C4-2B (cell line): ENCODE results near the gene CLEC6A.

Source experiments
- CTCF ChIP-seq: fragments of 450-650 bp; conservative IDR thresholded peaks from 2 replicates; pipeline ENCODE4 v1.5.1; 2017; ENCODE audit warnings: mild to moderate bottlenecking
- ZFX ChIP-seq: fragments of 450-650 bp; IDR thresholded peaks from 2 replicates; pipeline ENCODE4 v1.6.1; 2017

DNA sequence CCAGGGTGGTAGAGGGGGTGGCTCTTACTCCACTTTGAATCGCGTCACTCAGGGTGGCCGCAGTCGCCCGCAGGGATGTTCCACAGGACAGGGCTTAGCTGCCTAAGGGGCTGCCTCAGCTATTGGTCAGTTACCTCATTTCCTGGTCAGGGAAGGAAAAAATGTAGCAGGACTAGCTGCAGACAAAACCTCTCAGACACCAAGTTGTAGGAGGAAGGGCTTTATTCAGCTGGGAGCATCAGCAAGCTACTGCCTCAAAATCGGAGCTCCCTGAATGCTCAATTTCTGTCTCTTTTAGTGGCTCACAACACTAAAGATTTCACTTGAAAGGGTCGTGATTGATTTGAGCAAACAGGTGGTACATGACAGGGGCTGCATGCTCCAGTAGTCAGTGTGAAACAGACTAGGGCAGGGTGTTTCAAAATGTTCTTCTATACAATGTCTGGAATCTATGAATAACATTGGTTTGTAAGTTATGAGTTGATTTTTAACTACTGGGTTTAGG is 6.4 kb upstream of the CLEC6A start:
- no peak for TF ChIP-seq CTCF
- no peak for TF ChIP-seq ZFX
